Chondrocyte (in vitro differentiated cells): ENCODE data around the gene SLCO4A1. TPM values are rescaled to one million over a fixed set of nuclear protein-coding genes. Genes with fewer than 3 reads are reported as not detected.
A peak's percentile ranks its signal among the peaks of the same experiment; 100 is the strongest.

Experiments
- DNase-seq: peaks from one replicate; pipeline ENCODE4 v3.0.0; 2021; ENCODE audit warnings: mixed read lengths, low spot score
- H3K27ac Mint-ChIP-seq: one replicate; pipeline ENCODE4 v1.8.0; 2021; ENCODE audit warnings: mild to moderate bottlenecking, moderate library complexity, mixed read lengths; ENCODE audit not compliant: unreplicated experiment
- H3K27me3 Mint-ChIP-seq: 2 replicates; pipeline ENCODE4 v1.8.0; 2021; ENCODE audit warnings: low read depth, mixed read lengths
- H3K36me3 Mint-ChIP-seq: 2 replicates; pipeline ENCODE4 v1.8.0; 2021; ENCODE audit warnings: low read depth, mixed read lengths
- H3K4me1 Mint-ChIP-seq: 2 replicates; pipeline ENCODE4 v1.8.0; 2021; ENCODE audit warnings: low read depth, mild to moderate bottlenecking, mixed read lengths
- H3K4me3 Mint-ChIP-seq: one replicate; pipeline ENCODE4 v1.8.0; 2021; ENCODE audit warnings: mild to moderate bottlenecking, moderate library complexity, mixed read lengths; ENCODE audit not compliant: unreplicated experiment
- H3K9me3 Mint-ChIP-seq: 2 replicates; pipeline ENCODE4 v1.8.0; 2021; ENCODE audit warnings: low read depth, mixed read lengths
- total RNA-seq: library from RNA; stranded (reverse); gene quantifications from 3 replicates; pipeline ENCODE4 v1.2.1, GENCODE V29; 2021
- TF ChIP-seq, protein P1 (sequence below): fragments of 200-600 bp; sonication (generic); IDR thresholded peaks from 2 replicates; pipeline ENCODE4 v1.5.0; 2021; ENCODE audit warnings: antibody characterized with exemption, mild to moderate bottlenecking, moderate library complexity

Gene SLCO4A1
- total RNA-seq, 1 donor from 2014 or later, result not detected

DNA sequence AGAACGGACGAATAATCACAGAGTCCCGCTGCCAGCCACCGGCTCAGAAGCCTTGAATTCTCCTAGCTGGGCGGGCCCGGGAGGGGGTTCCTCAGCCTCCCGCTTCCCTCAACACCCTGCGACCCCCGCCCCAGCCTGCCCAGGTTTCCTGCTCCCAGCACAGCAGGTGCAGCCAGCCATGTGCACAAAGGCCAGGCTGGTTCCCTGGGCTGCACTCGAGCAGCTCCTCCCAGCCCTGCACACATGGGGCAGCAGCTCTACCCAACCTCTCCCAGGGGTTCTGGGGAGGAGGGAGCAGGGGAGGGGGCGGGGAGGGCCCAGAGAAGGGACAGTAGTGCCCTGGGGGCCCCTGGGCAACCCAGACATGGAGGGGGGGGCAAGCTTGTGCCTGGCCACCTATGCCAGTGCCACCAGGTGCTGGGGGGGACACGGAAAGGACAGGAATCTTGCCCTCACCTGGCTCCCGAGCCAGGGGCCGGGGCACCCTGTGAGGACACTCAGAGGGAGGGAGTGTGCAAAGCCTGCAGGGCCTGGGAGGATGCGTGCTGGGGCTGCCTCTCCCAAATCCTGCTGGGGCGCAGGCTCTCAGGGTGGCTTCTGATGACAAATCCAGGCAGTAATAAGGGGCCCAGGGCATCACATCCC lies 65.1 kb downstream of the SLCO4A1 start:
- H3K27me3 Mint-ChIP-seq, result peaks cover 31% of the 10 kb centered on the region
- no peaks in the 10 kb centered on the region for H3K9me3 Mint-ChIP-seq
- H3K4me3 Mint-ChIP-seq, result no peak overlapping the region
- TF ChIP-seq, protein P1, sequence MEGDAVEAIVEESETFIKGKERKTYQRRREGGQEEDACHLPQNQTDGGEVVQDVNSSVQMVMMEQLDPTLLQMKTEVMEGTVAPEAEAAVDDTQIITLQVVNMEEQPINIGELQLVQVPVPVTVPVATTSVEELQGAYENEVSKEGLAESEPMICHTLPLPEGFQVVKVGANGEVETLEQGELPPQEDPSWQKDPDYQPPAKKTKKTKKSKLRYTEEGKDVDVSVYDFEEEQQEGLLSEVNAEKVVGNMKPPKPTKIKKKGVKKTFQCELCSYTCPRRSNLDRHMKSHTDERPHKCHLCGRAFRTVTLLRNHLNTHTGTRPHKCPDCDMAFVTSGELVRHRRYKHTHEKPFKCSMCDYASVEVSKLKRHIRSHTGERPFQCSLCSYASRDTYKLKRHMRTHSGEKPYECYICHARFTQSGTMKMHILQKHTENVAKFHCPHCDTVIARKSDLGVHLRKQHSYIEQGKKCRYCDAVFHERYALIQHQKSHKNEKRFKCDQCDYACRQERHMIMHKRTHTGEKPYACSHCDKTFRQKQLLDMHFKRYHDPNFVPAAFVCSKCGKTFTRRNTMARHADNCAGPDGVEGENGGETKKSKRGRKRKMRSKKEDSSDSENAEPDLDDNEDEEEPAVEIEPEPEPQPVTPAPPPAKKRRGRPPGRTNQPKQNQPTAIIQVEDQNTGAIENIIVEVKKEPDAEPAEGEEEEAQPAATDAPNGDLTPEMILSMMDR, result no peak
- DNase-seq, result peak; percentile 81
- H3K36me3 Mint-ChIP-seq, result no peaks in the 10 kb centered on the region
- no peak overlapping the region for H3K27ac Mint-ChIP-seq
- peaks cover 18% of the 10 kb centered on the region for H3K4me1 Mint-ChIP-seq

DNA sequence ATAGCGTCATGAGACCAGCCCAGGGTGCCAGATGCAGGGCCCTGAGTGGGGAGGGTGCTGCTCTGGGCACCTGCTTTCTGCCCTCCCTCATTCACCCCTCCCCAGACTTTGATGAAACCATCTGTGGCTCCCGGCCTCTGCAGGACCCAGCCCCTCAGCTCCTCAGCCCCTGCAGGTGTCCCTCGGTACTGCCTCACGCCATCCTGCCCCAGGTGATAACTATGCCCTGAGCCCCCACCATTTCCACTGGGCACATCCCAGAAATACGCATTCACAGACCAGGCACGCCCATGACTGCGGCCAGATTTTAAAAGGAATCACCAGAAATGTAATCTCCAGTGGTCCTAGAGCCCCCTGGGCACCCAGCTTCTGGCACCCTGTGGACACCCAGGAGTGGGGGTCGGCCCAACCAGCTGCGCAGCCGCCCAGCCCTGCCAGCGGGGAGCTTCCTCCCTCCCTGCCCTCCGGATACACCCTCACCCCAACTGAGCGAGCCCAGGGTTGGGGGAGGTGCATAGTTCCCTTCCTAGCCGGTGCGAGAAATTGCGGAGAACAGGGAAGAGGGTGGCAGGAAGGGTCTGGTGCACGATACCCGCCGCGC lies 65.7 kb downstream of the SLCO4A1 start:
- Mint-ChIP-seq H3K36me3 (no peaks in the 10 kb centered on the region), H3K4me3 (no peak overlapping the region), H3K4me1 (peaks cover 18% of the 10 kb centered on the region), H3K27ac (no peak overlapping the region), H3K9me3 (no peaks in the 10 kb centered on the region), H3K27me3 (peaks cover 35% of the 10 kb centered on the region)
- TF ChIP-seq, protein P1, result peak; percentile 43
- peak; percentile 73 for DNase-seq

DNA sequence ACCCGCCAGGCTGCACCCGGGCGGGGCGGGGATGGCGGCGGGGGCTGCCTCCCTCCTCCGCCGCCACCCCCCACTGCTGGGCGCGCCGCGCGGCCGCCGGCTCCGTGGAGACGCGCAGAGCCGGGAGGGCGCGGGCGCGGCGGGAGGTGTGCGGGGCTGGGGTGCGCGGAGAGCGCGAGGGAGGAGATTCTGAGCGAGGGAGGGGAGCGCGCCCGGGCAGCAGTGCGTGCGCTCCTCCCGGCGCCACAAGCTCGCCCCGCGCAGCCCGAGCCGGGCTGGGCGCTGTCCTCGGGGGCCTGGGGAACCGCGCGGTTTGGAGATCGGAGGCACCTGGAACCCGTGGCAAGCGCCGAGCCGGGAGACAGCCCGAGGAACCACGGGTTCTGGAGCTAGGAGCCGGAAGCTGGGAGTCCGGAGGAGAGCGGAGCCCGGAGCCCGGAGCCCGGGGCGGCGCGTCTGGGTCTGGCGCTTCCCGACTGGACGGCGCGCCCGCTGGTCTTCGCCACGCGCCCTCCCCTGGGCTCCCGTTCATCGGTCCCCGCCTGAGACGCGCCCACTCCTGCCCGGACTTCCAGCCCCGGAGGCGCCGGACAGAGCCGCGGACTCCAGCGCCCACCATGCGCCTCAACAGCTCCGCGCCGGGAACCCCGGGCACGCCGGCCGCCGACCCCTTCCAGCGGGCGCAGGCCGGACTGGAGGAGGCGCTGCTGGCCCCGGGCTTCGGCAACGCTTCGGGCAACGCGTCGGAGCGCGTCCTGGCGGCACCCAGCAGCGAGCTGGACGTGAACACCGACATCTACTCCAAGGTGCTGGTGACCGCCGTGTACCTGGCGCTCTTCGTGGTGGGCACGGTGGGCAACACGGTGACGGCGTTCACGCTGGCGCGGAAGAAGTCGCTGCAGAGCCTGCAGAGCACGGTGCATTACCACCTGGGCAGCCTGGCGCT lies 66.6 kb downstream of the SLCO4A1 start, which contains the start of gene NTSR1:
Gene NTSR1 (plus strand): TSS at position 246 of the 946 bp plus-strand sequence. CDS start 372 bp downstream, at position 618.
- DNase-seq, result peak; percentile 86

DNA sequence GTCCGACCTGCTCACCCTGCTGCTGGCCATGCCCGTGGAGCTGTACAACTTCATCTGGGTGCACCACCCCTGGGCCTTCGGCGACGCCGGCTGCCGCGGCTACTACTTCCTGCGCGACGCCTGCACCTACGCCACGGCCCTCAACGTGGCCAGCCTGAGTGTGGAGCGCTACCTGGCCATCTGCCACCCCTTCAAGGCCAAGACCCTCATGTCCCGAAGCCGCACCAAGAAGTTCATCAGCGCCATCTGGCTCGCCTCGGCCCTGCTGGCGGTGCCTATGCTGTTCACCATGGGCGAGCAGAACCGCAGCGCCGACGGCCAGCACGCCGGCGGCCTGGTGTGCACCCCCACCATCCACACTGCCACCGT lies 67.2 kb downstream of the SLCO4A1 start:
- H3K9me3 Mint-ChIP-seq, result peaks cover 5% of the 10 kb centered on the region
- DNase-seq, result peak; percentile 81
- peaks cover 47% of the 10 kb centered on the region for H3K27me3 Mint-ChIP-seq
- no peak overlapping the region for H3K27ac Mint-ChIP-seq
- H3K36me3 Mint-ChIP-seq, result no peaks in the 10 kb centered on the region
- H3K4me1 Mint-ChIP-seq, result peaks cover 4% of the 10 kb centered on the region
- TF ChIP-seq, protein P1, result no peak
- no peak overlapping the region for H3K4me3 Mint-ChIP-seq

More for the DNA sequence above, 66.6 kb downstream of the SLCO4A1 start, which contains the start of gene NTSR1:
- peaks cover 11% of the 10 kb centered on the region for H3K4me1 Mint-ChIP-seq
- H3K36me3 Mint-ChIP-seq, result no peaks in the 10 kb centered on the region
- H3K27me3 Mint-ChIP-seq, result peaks cover 42% of the 10 kb centered on the region
- TF ChIP-seq, protein P1, result no peak
- H3K9me3 Mint-ChIP-seq, result no peaks in the 10 kb centered on the region
- no peak within 1 kb of the TSS for H3K27ac Mint-ChIP-seq
- no peak within 1 kb of the TSS for H3K4me3 Mint-ChIP-seq
